ENCODE measurements around the gene KCP.

DNA sequence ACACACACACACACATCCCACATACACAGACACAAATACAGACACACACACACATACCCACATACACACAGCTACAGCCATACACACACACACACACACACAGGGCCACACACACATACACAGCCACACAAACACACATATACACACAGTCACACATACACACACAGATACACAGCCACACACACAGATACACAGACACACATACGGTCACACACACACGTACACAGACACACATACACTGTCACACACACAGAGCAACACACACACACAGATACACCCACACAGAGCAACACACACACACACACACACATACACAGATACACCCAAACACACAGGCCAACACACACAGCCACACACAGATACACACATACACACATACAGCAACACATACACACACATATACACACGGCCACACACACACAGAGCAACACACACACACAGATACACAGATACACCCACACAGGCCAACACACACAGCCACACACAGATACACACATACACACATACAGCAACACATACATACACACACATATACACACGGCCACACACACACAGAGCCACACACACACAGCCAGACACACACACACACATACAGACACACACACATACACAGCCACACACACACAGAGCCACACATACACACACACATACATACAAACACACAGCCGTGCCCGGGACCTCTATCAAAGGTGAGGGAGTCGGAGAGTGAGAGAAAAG lies 22.3 kb downstream of the KCP start:
- TF ChIP-seq, protein P1, sequence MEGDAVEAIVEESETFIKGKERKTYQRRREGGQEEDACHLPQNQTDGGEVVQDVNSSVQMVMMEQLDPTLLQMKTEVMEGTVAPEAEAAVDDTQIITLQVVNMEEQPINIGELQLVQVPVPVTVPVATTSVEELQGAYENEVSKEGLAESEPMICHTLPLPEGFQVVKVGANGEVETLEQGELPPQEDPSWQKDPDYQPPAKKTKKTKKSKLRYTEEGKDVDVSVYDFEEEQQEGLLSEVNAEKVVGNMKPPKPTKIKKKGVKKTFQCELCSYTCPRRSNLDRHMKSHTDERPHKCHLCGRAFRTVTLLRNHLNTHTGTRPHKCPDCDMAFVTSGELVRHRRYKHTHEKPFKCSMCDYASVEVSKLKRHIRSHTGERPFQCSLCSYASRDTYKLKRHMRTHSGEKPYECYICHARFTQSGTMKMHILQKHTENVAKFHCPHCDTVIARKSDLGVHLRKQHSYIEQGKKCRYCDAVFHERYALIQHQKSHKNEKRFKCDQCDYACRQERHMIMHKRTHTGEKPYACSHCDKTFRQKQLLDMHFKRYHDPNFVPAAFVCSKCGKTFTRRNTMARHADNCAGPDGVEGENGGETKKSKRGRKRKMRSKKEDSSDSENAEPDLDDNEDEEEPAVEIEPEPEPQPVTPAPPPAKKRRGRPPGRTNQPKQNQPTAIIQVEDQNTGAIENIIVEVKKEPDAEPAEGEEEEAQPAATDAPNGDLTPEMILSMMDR (IDR thresholded peaks at IDR 0.05; ENCODE audit: low read length): no peak
- TF ChIP-seq EZH2 (optimal IDR thresholded peaks at IDR 0.05; ENCODE audit: low read depth, low read length) (no peak), EZH2phosphoT487 (IDR thresholded peaks at IDR 0.05; ENCODE audit: low read length) (no peak)

Measured in MM.1S (cell line).